Mesodermal cell (in vitro differentiated cells): ENCODE measurements around the gene TECPR2.
A peak's percentile ranks its signal among the peaks of the same experiment; 100 is the strongest.
"Not testable (repeated sequence)": the region's sequence is repeated elsewhere in the genome, so short reads cannot be mapped to it uniquely, and the experiment has no call there.

Experiments used
- H3K27ac ChIP-seq: 2 replicates; pipeline ENCODE4 v1.7.0; 2013; ENCODE audit warnings: mild to moderate bottlenecking, low read depth, low read length, moderate library complexity; ENCODE audit not compliant: severe bottlenecking
- H3K36me3 ChIP-seq: 2 replicates; pipeline ENCODE4 v1.7.1; 2013; ENCODE audit warnings: mild to moderate bottlenecking, low read length, moderate library complexity; ENCODE audit not compliant: control insufficient read depth, insufficient read depth
- H3K4me1 ChIP-seq: one replicate; pipeline ENCODE4 v1.7.1; 2013; ENCODE audit warnings: mild to moderate bottlenecking, low read length; ENCODE audit not compliant: insufficient read depth, control insufficient read depth, poor library complexity, severe bottlenecking
- H3K4me3 ChIP-seq: 2 replicates; pipeline ENCODE4 v1.7.0; 2013; ENCODE audit warnings: low read length, control low read depth, mild to moderate bottlenecking; ENCODE audit not compliant: insufficient read depth, poor library complexity, severe bottlenecking; ENCODE audit errors: extremely low read depth
- H3K9me3 ChIP-seq: 2 replicates; pipeline ENCODE4 v1.7.1; 2013; ENCODE audit warnings: mild to moderate bottlenecking, low read length, moderate library complexity; ENCODE audit not compliant: control insufficient read depth
- WGBS, 2 experiments: methylation state at CpG; one replicate each; pipeline ENCODE4 v1.1.5; 2013; ENCODE audit warnings: missing lambda C conversion rate in 2 of 2; ENCODE audit not compliant: insufficient coverage in 2 of 2; 5-methylcytosine and 5-hydroxymethylcytosine counted together

Gene TECPR2

DNA sequence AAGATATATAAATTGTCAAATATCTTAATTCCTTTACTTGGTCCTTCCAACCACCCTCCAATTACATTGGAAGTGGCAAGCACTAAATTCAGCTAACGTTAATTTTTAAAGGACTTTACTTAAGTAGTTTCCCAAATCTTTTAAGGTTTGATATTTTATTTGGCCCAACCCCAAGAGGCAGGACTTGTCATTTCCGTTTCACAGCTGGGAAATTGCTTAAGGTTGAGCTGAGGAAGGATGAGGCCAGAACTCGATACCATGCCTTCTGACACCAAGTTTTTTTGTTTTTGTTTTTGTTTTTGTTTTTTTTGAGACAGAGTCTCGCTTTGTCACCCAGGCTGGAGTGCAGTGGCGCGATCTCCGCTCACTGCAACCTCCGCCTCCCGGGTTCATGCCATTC, 11.1 kb upstream of the TECPR2 start:
- not testable (repeated sequence) for H3K4me1 ChIP-seq, H3K9me3 ChIP-seq, H3K27ac ChIP-seq, H3K4me3 ChIP-seq
- WGBS, 2 experiments: 93 to 97% methylated on average over 6 to 8 of the region's 9 CpGs
- peaks cover 76% of the 10 kb centered on the region for H3K36me3 ChIP-seq

DNA sequence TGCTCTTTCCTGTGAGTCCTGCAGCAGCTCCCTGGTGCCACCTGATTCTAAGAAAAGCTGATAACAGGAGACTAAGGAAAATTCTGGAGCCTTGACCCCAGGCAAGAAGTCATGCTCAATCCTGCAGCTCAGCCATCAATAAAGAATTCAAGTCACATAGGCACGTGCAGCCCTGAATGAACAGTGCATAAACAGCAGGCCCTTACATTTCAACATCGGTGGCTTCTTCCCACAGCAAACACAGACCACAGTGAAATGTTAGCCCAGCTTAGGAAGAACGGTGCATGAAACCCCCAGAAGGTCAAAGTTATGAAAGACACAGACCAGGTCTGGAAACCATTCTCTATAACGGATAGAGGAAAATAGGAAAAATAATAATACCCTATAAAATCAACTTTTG, 10.5 kb upstream of the TECPR2 start:
- no peak overlapping the region for H3K4me3 ChIP-seq
- H3K36me3 ChIP-seq: peaks cover 71% of the 10 kb centered on the region
- H3K9me3 ChIP-seq: no peaks in the 10 kb centered on the region
- WGBS, 2 experiments: 93 to 94% methylated on average over 2 of the region's 4 CpGs
- no peaks in the 10 kb centered on the region for H3K4me1 ChIP-seq
- H3K27ac ChIP-seq: no peak overlapping the region

DNA sequence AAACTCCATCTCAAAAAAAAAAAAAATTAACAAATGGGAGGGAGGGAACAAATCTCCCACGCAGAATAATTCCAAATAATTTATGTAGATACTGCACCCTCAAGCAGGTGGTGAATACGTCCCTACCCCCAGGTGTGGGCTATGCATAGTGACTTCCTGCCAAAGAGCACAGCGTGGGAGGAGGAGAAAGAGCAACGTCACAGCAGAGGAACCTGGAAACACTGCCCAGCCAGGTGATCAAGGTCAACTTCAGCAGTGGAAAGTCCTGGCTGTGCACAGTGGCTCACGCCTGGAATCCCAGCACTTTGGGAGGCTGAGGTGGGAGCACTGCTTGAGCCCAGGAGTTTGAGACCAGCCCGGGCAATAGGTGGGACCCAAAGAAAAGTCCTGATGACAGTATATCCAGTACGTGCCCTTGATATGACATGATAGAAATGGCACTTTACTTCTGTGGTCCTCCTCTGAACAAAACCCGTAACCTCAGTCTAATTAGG, 9.6 kb upstream of the TECPR2 start:
- Histone ChIP-seq H3K27ac (no peak overlapping the region), H3K36me3 (peaks cover 75% of the 10 kb centered on the region), H3K9me3 (no peaks in the 10 kb centered on the region), H3K4me3 (no peak overlapping the region), H3K4me1 (no peaks in the 10 kb centered on the region)
- 89 to 93% methylated on average over 7 of the region's 8 CpGs for WGBS, 2 experiments

DNA sequence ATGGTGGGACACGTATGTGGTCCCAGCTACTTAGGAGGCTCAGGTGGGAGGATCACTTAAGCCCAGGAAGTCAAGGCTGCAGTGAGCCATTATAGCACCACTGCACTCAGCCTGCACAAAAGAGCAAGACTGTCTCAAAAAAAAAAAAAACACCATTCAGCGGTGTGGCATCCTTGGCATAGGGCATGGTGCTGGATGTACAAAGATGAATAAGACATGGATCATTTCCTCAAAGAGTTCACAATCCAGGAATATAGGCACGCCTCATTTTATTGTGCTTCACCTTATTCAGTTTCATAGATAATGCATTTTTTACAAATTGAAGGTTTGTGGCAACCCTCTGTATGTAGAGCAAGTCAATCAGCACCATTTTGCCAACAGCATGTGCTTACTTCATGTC, 6.5 kb upstream of the TECPR2 start:
- no peaks in the 10 kb centered on the region for H3K4me1 ChIP-seq
- no peak overlapping the region for H3K4me3 ChIP-seq
- H3K36me3 ChIP-seq: peaks cover 59% of the 10 kb centered on the region
- H3K9me3 ChIP-seq: no peaks in the 10 kb centered on the region
- WGBS, 2 experiments: 92 to 100% methylated on average over 1 to 2 of the region's 3 CpGs
- no peak overlapping the region for H3K27ac ChIP-seq

DNA sequence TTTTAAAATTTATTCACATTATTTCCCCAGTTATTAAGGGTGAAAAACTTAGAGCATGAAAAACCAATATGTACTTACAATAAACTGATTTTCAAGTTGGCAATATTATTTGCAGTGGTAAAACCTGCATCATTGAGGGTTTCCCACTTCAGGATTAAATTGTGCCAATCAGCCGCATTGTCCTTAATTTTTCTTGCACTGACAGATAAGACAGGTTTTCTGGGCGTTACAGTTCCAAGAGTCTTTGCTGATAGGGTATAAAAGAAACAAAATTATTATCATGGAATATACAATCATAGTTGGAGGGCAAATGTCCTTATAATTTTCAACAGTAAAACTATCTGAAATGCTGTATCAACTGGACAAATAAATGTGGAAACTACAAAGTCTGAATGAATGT, 3.4 kb upstream of the TECPR2 start:
- Histone ChIP-seq H3K27ac (no peak overlapping the region), H3K4me3 (no peak overlapping the region), H3K4me1 (no peaks in the 10 kb centered on the region), H3K36me3 (peaks cover 37% of the 10 kb centered on the region), H3K9me3 (no peaks in the 10 kb centered on the region)
- 100% methylated on average over 1 of the region's 2 CpGs for WGBS, 2 experiments

DNA sequence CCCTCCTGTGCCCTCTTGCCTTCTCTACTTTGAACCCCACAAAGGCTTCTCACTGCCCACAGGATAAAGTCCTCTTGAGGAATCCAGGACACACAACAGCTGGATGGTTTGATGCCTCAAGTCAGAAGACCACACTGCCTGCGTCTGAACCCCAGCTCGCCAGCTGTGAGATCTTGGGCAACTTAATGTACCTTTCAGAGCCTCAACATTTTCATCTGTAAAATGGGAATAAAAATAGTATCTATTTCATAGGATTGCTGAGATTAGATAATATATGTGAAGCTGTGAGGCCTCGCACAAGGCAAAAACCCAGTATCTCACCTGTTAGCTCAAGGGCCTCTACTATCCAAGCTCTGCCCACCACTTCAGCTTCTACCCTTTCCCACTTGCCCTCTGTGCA, 2.4 kb upstream of the TECPR2 start:
- peaks cover 28% of the 10 kb centered on the region for H3K36me3 ChIP-seq
- H3K9me3 ChIP-seq: no peaks in the 10 kb centered on the region
- 92 to 100% methylated on average over 1 to 2 of the region's 3 CpGs for WGBS, 2 experiments
- no peak overlapping the region for H3K27ac ChIP-seq
- no peak overlapping the region for H3K4me3 ChIP-seq
- H3K4me1 ChIP-seq: no peaks in the 10 kb centered on the region

DNA sequence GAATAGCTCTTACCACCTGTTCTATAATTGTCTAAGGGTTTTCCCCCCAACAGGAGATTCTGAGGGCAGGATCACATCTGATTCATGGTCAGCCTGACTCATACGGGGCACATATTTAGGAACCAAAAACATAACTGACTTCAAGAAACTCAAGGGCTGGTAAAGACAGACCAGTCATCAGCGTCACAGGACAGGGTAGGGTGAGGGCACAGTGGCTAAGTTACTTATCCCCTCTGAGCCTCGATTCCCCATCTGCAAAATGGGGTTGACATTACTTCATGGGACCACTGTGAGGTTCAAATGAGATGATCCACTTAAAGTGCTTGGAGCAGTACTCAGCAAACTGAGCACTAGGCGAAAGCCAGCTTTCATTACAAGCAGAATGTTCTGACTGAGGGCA, 657 bp upstream of the TECPR2 start:
- H3K27ac ChIP-seq: no peak overlapping the region
- H3K4me3 ChIP-seq: peak overlapping the region; percentile 91
- 53 to 54% methylated on average over 3 of the region's 4 CpGs for WGBS, 2 experiments
- peaks cover 21% of the 10 kb centered on the region for H3K36me3 ChIP-seq
- no peaks in the 10 kb centered on the region for H3K9me3 ChIP-seq
- H3K4me1 ChIP-seq: no peaks in the 10 kb centered on the region

DNA sequence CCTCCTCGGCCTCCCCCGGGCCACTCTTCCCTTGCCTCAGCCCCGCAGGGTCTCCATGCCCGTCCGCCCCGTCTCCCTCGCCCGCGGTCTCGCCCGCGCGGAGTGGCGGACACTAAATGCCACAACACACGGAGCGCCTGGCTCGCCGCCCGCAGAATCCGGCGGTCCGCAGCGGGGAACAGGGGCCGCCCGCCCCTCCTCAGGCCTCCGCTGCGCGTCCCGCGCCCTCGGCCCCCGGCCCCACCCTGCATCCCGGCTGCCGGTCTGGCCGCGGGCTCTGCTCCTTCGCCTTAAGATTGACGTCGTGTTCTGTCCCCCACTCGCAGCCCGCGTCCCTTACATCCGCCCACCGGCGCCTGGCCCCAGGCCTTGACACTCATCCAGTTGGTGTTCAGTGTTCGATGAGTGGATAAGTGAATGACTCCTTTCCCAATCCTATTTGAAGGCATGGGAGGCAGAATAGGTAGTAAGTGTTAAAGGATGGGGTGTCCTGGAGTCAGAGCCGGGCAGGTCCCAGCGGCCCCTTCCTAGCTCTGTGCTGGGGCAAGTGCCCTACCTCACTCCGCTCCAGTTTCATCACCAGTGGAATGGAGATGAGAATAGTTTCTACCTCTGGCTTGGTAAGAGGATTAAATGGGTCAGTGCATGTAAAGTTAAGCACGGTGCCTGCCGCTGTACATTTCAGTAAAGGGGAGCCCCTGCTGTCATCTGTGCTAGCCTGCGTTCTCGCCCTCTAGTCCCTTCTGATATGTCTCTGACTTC, 622 bp downstream of the TECPR2 start:
- Histone ChIP-seq H3K27ac (peak overlapping the region; percentile 57), H3K4me1 (no peaks in the 10 kb centered on the region), H3K9me3 (no peaks in the 10 kb centered on the region), H3K4me3 (peak overlapping the region; percentile 91), H3K36me3 (peaks cover 9% of the 10 kb centered on the region)
- WGBS, 2 experiments: 0 to 5% methylated on average over 26 to 36 of the region's 53 CpGs

DNA sequence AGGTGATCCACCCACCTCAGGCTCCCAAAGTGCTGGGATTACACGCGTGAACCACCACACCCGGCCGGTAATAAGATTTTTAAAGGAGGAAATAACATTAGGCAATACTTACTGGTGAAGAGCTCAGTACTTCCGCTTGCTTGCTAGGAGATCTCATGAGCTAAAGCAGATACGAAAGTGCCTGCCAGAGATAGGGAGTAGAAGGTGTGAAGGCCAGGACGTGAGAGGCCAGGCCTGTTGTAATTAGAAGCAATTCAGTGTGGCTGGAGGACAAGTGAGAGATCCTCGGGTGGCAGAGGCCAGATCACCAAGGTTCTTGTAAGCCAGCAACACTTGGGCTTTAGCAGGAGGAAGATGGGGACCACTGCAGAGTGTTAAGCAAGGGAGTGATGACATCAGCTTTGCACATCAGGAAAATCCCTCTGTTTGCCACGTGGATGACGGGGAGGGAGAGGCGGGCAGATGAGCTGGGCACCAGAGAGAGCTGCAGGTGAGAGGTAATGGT, 7.6 kb downstream of the TECPR2 start:
- Histone ChIP-seq H3K4me1 (no peaks in the 10 kb centered on the region), H3K27ac (no peak overlapping the region), H3K9me3 (no peaks in the 10 kb centered on the region), H3K36me3 (peaks cover 2% of the 10 kb centered on the region), H3K4me3 (no peak overlapping the region)
- 71 to 84% methylated on average over 7 to 11 of the region's 11 CpGs for WGBS, 2 experiments

DNA sequence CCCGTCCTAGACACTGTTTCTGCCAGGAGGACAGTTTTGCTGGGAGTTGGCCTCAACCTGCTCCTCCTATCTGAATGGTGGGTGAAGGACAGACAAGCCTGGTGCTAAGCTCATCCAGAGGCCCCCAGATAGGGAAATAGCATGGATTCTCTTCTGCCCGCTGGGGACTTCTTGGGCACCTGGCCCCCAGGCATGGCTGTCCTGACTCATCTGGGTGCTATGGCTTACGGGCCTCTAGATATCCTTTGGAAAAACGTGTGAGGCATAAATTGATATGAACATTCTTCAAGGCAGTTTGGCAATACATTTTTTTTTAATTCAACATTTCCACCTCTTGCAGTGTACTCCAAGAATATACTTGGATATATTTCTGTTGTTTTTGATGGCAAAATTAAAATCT, 8.6 kb downstream of the TECPR2 start:
- Histone ChIP-seq H3K9me3 (no peaks in the 10 kb centered on the region), H3K27ac (no peak overlapping the region), H3K4me1 (no peaks in the 10 kb centered on the region), H3K4me3 (no peak overlapping the region), H3K36me3 (no peaks in the 10 kb centered on the region)
- WGBS, 2 experiments: 91 to 100% methylated on average over 1 to 3 of the region's 4 CpGs

DNA sequence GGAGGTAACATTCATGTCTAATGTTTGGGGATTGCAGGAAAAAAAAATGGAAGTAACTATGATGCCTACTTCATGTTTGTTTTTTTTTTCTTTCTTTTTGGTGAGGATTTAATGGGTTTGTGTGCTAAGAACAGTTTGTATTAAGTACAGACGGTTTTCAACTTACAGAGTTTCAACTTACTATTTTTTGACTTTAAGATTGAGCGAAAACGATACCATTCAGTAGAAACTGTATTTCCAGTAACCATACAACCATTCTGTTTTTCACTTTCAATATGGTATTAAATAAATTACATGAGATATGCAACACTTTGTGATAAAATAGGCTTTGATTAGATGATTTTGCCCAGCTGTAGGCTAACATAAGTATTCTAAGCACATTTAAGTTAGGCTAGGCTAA, 10.4 kb downstream of the TECPR2 start:
- Histone ChIP-seq H3K36me3 (peaks cover 10% of the 10 kb centered on the region), H3K27ac (no peak overlapping the region), H3K4me3 (no peak overlapping the region), H3K4me1 (no peaks in the 10 kb centered on the region), H3K9me3 (no peaks in the 10 kb centered on the region)
- no CpG with 5 or more reads among the region's 3 CpGs for WGBS, 2 experiments
